ENCODE results near the gene CRYGN.

CRYGN gene

GRCh38 chr7:151437866-151438516, 1.9 kb downstream of the CRYGN start:
- no peak for DNase-seq

- no peak for DNase-seq
Measured at GRCh38 chr7:151437159-151437553, 2.8 kb downstream of the CRYGN start.

GRCh38 chr7:151436446-151437158, 3.3 kb downstream of the CRYGN start:
- DNase-seq, result no peak

- DNase-seq, result no peak
Measured at GRCh38 chr7:151435971-151436370, 4.0 kb downstream of the CRYGN start.

GRCh38 chr7:151435103-151435916, 4.6 kb downstream of the CRYGN start:
- no peak for DNase-seq

GRCh38 chr7:151434549-151434948, 5.4 kb downstream of the CRYGN start:
- DNase-seq, result no peak

- no peak for DNase-seq
Measured at GRCh38 chr7:151433721-151434400, 6.1 kb downstream of the CRYGN start.

- DNase-seq, result no peak
Measured at GRCh38 chr7:151432658-151433521, 7.1 kb downstream of the CRYGN start.

GRCh38 chr7:151431768-151432311, 8.1 kb downstream of the CRYGN start:
- no peak for DNase-seq

- DNase-seq, result no peak
Measured at GRCh38 chr7:151431281-151431767, 8.6 kb downstream of the CRYGN start.

GRCh38 chr7:151430391-151431205, 9.3 kb downstream of the CRYGN start:
- DNase-seq, result no peak

- DNase-seq, result peak; percentile 98
Measured at GRCh38 chr7:151429560-151430331, 10.2 kb downstream of the CRYGN start.

- DNase-seq, result no peak
Measured at GRCh38 chr7:151429237-151429559, 10.7 kb downstream of the CRYGN start.

GRCh38 chr7:151428378-151429236, 11.3 kb downstream of the CRYGN start:
- DNase-seq, result peak; percentile 39

GRCh38 chr7:151427705-151428377, 12.1 kb downstream of the CRYGN start:
- DNase-seq, result peak; percentile 60

- no peak for DNase-seq
Measured at GRCh38 chr7:151426904-151427704, 12.8 kb downstream of the CRYGN start.

GRCh38 chr7:151426441-151426903, 13.5 kb downstream of the CRYGN start:
- peak; percentile 33 for DNase-seq

Measured in NCI-H2029 treated with DMSO at 0.1 percent for 48 hours (cell line).